ENCODE measurements around the gene ARHGAP22. TPM values are rescaled to one million over a fixed set of nuclear protein-coding genes. Genes with fewer than 3 reads are reported as not detected.

Gene ARHGAP22
- total and polyA plus RNA-seq, 2 experiments from 2014 or later = 4.8 to 10.7 TPM

GRCh38 chr10:48608976-48609375 is 4.1 kb upstream of the ARHGAP22 start (continued):
- TF ChIP-seq ZNF462 (CRISPR knock-in tag; IDR thresholded peaks at IDR 0.05) (no peak), NANOG (IDR thresholded peaks at IDR 0.05; ENCODE audit: borderline replicate concordance) (no peak), REST (IDR thresholded peaks at IDR 0.05; ENCODE audit: unreplicated experiment) (no peak)

GRCh38 chr10:48608279-48608681 is 3.4 kb upstream of the ARHGAP22 start:
- no peak overlapping the region for H3K4me3 ChIP-seq
- H3K4me1 Mint-ChIP-seq = peaks cover 22% of the 10 kb centered on the region
- peaks cover 26% of the 10 kb centered on the region for H3K27me3 ChIP-seq (ENCODE audit: insufficient read depth)
- H3K79me2 ChIP-seq (replicated peaks; ENCODE audit: insufficient read depth) = no peaks in the 10 kb centered on the region
- H3F3A ChIP-seq (replicated peaks; ENCODE audit: low read depth) = no peaks in the 10 kb centered on the region
- no peaks in the 10 kb centered on the region for H3K9me3 Mint-ChIP-seq
- no peaks in the 10 kb centered on the region for H3K36me3 ChIP-seq (ENCODE audit: insufficient read depth)
- no peak overlapping the region for H3K27ac Mint-ChIP-seq
- no peak overlapping the region for H3K4me3 Mint-ChIP-seq
- no peaks in the 10 kb centered on the region for H4K20me1 ChIP-seq (replicated peaks; ENCODE audit: insufficient read depth)
- H2AFZ ChIP-seq = peak overlapping the region; percentile 87
- peaks cover 31% of the 10 kb centered on the region for H3K27me3 Mint-ChIP-seq (ENCODE audit: insufficient read depth, low read depth, poor library complexity)
- no peak overlapping the region for H3K4me2 ChIP-seq
- DNase-seq (ENCODE audit: low spot score) = peak; percentile 89
- H3K9me2 ChIP-seq (ENCODE audit: insufficient read depth) = peaks cover 5% of the 10 kb centered on the region; the same call in 1 of the 2 replicates
- H3K4me1 ChIP-seq (ENCODE audit: insufficient read depth) = peaks cover 23% of the 10 kb centered on the region; the same call in 1 of the 2 replicates
- H3K36me3 Mint-ChIP-seq (ENCODE audit: low read depth) = no peaks in the 10 kb centered on the region
- ATAC-seq = peak; percentile 84
- H3K27ac ChIP-seq (ENCODE audit: low read depth) = no peak overlapping the region
- peak; percentile 79 to 84 for TF ChIP-seq CTCF (conservative IDR thresholded peaks at IDR 0.05; ENCODE audit: low read depth in 2 of 2)
- no peak for TF ChIP-seq ZNF114 (CRISPR knock-in tag; IDR thresholded peaks at IDR 0.05)

Measured in GM23338 (cell line).